HepG2 (cell line): Measurements from ENCODE around the gene DRC3. TPM values are rescaled to one million over a fixed set of nuclear protein-coding genes. Genes with fewer than 3 reads are reported as not detected.

Source experiments
- ATAC-seq: fragments of 200-7000 bp; cut with Tn5 transposase; 3 replicates; pipeline ENCODE4 v1.9.1; 2020; ENCODE audit warnings: mild to moderate bottlenecking, moderate library complexity
- BruUV-seq: library from RNA; stranded (reverse); fragments of 400-500 nt; replicated peaks from 2 replicates; lab custom pipeline; 2021; lab: Mats Ljungman, UMichigan
- CTCF ChIA-PET: fragments of 300-600 bp; formaldehyde crosslinking; extraction: SDS; loops from one replicate; lab custom pipeline; 2021; ENCODE audit warnings: low total read pairs, inconsistent platforms, low intra/inter-chr PET ratio; lab: Yijun Ruan, JAX
- POLR2A ChIA-PET: fragments of 350-600 bp; sonication (Branson Sonifier 250); formaldehyde crosslinking; loops from one replicate; lab custom pipeline; 2020; ENCODE audit warnings: antibody characterized with exemption, inconsistent platforms; lab: Yijun Ruan, JAX
- DNase-seq: peaks from one replicate; pipeline ENCODE4 v3.0.0-alpha.2; 2015; ENCODE audit warnings: low spot score
- FAIRE-seq: peaks from 3 replicates; lab custom pipeline; 2011; peaks lifted over from hg19 to GRCh38; lab: Jason Lieb, UNC
- H2AFZ ChIP-seq: one replicate; pipeline ENCODE4 v1.6.1; 2011; ENCODE audit warnings: low read length, inconsistent platforms
- H3K27ac ChIP-seq: fragments of 300-600 bp; 3 replicates; pipeline ENCODE4 v1.8.0; 2011; ENCODE audit warnings: mixed run types, mild to moderate bottlenecking, mixed read lengths, low read length, inconsistent platforms; ENCODE audit not compliant: insufficient read depth; ENCODE audit errors: extremely low read length
- H3K27me3 ChIP-seq, 2 experiments: fragments of 200-600 bp in 1 of 2; 2 replicates in 1 of 2; 3 replicates in 1 of 2; pipeline versions ENCODE4 v1.6.0 to v1.8.0; 2011; ENCODE audit warnings: low read length in 2 of 2, mild to moderate bottlenecking in 2 of 2, moderate library complexity in 2 of 2, inconsistent platforms in 1 of 2; ENCODE audit not compliant: insufficient read depth in 2 of 2, control insufficient read depth in 1 of 2
- H3K36me3 ChIP-seq, 2 experiments: fragments of 200-600 bp in 1 of 2; replicated peaks in 1 of 2; 2 replicates in 1 of 2; 3 replicates in 1 of 2; pipeline versions ENCODE4 v1.5.1 to v1.8.0; 2011; ENCODE audit warnings: low read length in 2 of 2, inconsistent platforms in 1 of 2; ENCODE audit not compliant: insufficient read depth in 2 of 2, control insufficient read depth in 1 of 2
- H3K4me1 ChIP-seq: 2 replicates; pipeline ENCODE4 v1.5.1; 2012; ENCODE audit warnings: low read length, inconsistent platforms; ENCODE audit not compliant: insufficient read depth
- H3K4me2 ChIP-seq: 2 replicates; pipeline ENCODE4 v1.6.0; 2011; ENCODE audit warnings: low read depth, low read length, inconsistent platforms
- H3K4me3 ChIP-seq, 3 experiments: fragments of 200-600 bp in 1 of 3; sonication (generic), shearing (Covaris generic) in 1 of 3; replicated peaks in 1 of 3; 2 replicates each; pipeline ENCODE4 v1.5.1; 2011 to 2016; ENCODE audit warnings: low read length in 3 of 3, inconsistent platforms in 2 of 3, low read depth in 2 of 3, mild to moderate bottlenecking in 2 of 3, control low read depth in 1 of 3, mixed read lengths in 1 of 3; ENCODE audit not compliant: insufficient read depth in 1 of 3
- H3K79me2 ChIP-seq: one replicate; pipeline ENCODE4 v1.6.1; 2011; ENCODE audit warnings: low read length, inconsistent platforms; ENCODE audit not compliant: insufficient read depth
- H3K9ac ChIP-seq: 2 replicates; pipeline ENCODE4 v1.6.0; 2011; ENCODE audit warnings: mild to moderate bottlenecking, low read depth, low read length, inconsistent platforms; ENCODE audit not compliant: insufficient read depth
- H3K9me3 ChIP-seq: 2 replicates; pipeline ENCODE4 v1.5.1; 2012; ENCODE audit warnings: mild to moderate bottlenecking, low read length
- H4K20me1 ChIP-seq: 2 replicates; pipeline ENCODE4 v1.6.0; 2011; ENCODE audit warnings: inconsistent platforms, mild to moderate bottlenecking, low read length, moderate library complexity; ENCODE audit not compliant: insufficient read depth
- AGO2 ChIP-seq: fragments of 200-400 bp; formaldehyde crosslinking; optimal IDR thresholded peaks from 2 replicates; pipeline ENCODE3; 2017; ENCODE audit warnings: mild to moderate bottlenecking, low read depth, low read length, moderate library complexity
- ESRRA ChIP-seq: sonication (generic); formaldehyde crosslinking; IDR thresholded peaks from 2 replicates; pipeline ENCODE4 v1.5.1; 2020; ENCODE audit warnings: mild to moderate bottlenecking, low read depth, missing genetic modification reagents
- HIVEP1 ChIP-seq: sonication (generic); formaldehyde crosslinking; IDR thresholded peaks from 2 replicates; pipeline ENCODE4 v1.4.0; 2020; ENCODE audit warnings: mild to moderate bottlenecking, missing genetic modification reagents
- RAD21 ChIP-seq: fragments of 450-650 bp; formaldehyde crosslinking; IDR thresholded peaks from 2 replicates; pipeline ENCODE4 v1.5.0; 2020; ENCODE audit warnings: mild to moderate bottlenecking
- ZNF383 ChIP-seq: sonication (generic); formaldehyde crosslinking; IDR thresholded peaks from 2 replicates; pipeline ENCODE4 v1.4.0; 2020; ENCODE audit warnings: missing genetic modification reagents, mild to moderate bottlenecking, borderline replicate concordance
- ZNF570 ChIP-seq: sonication (generic); formaldehyde crosslinking; IDR thresholded peaks from 2 replicates; pipeline ENCODE4 v1.4.0; 2020; ENCODE audit warnings: mild to moderate bottlenecking, missing genetic modification reagents, borderline replicate concordance
- ZZZ3 ChIP-seq: sonication (generic); formaldehyde crosslinking; IDR thresholded peaks from 2 replicates; pipeline ENCODE4 v1.4.0; 2020; ENCODE audit warnings: missing genetic modification reagents, mild to moderate bottlenecking, borderline replicate concordance
- WGBS: methylation state at CpG from one replicate; pipeline ENCODE4 v1.1.6; 2017; ENCODE audit warnings: low lambda C conversion rate; 5-methylcytosine and 5-hydroxymethylcytosine counted together
- in situ Hi-C: cut with HindIII; loops from 2 replicates; pipeline ENCODE4 v1.10.0; 2017; ENCODE audit warnings: low pct_unique_long_range_greater_than_20kb; ENCODE audit not compliant: extremely low pct_ligation_motif_present
- intact Hi-C: fragments of 100-400 bp; cut with micrococcal nuclease; formaldehyde crosslinking; loops from one replicate; pipeline ENCODE4 v1.10.0; 2022; ENCODE audit not compliant: unreplicated experiment
- polyA plus RNA-seq, 8 experiments: library from polyadenylated mRNA; depleted of rRNA in 3 of 8; stranded (reverse) in 7 of 8; unstranded in 1 of 8; fragments of >200 nt; fragmentation: Illumina TruSeq in 4 of 8; extraction: Trizol in 4 of 8; gene quantifications; 2 replicates each; pipeline versions ENCODE4 v1.2.1 to v1.2.3, GENCODE V29; 2011 to 2016; ENCODE audit warnings: low read depth in 4 of 8, missing spikeins in 1 of 8, mixed read lengths in 1 of 8; ENCODE audit not compliant: insufficient read depth in 1 of 8
- total RNA-seq, 5 experiments: library from RNA; depleted of rRNA; stranded (reverse); fragments of >200 nt; fragmentation: Illumina TruSeq; extraction: Trizol; gene quantifications; 2 replicates each; pipeline ENCODE4 v1.2.3, GENCODE V29; 2016; ENCODE audit warnings: low read depth in 1 of 5
- TF ChIP-seq, protein P1 (sequence below): sonication (generic); formaldehyde crosslinking; IDR thresholded peaks from 2 replicates; pipeline ENCODE4 v1.4.0; 2020; ENCODE audit warnings: missing genetic modification reagents

DRC3 gene
- total and polyA plus RNA-seq, 2 of the 13 experiments (the other 11 are each of a cell fraction or from before 2014, with no cell fraction given): 0.53 to 0.87 TPM

DNA sequence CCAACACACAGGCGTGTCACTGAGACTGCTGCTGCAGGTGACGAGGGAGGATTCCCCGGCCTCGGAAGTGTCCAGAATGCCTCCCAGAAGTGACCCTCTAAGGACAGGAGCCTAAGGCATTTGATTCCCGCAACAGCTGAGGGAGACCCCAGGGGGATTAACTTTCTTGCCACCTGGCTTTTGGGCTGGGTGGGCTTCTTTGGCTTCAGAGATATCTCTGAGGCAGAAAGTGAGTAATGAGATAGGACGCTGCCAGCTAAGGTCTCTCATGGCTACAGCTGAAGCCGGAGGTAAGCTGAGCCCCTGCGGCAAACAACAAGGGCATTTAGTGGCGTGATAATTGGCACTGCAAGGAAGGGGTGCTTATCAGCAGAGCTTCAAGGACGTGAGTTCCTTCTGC, 17.0 kb downstream of the DRC3 start:
- peaks cover 7% of the 10 kb centered on the region for H3K4me1 ChIP-seq
- no peak for DNase-seq
- in situ Hi-C loops: loop anchor here (5.0 kb wide), 1 partner anchor 38 kb away; no protein-coding TSS in a partner anchor
- WGBS: 44% methylated on average over 5 of the region's 10 CpGs
- H3K9me3 ChIP-seq: no peaks in the 10 kb centered on the region
- H3K27ac ChIP-seq: no peak overlapping the region
- no peak overlapping the region for H2AFZ ChIP-seq
- intact Hi-C loops: no loop called here
- no peak overlapping the region; the same call in 1 of the 2 replicates for H3K4me2 ChIP-seq
- H3K79me2 ChIP-seq: no peaks in the 10 kb centered on the region
- H3K27me3 ChIP-seq: peaks cover 0 to 22% of the 10 kb centered on the region in 2 experiments; a peak in 3 of 5 replicates
- CTCF ChIA-PET: no interaction called here
- no peaks in the 10 kb centered on the region for H4K20me1 ChIP-seq
- POLR2A ChIA-PET: no interaction called here
- H3K4me3 ChIP-seq: no peak overlapping the region
- no peak overlapping the region for H3K9ac ChIP-seq
- TF ChIP-seq AGO2: no peak
- TF ChIP-seq ZNF383 (CRISPR knock-in tag): no peak
- TF ChIP-seq RAD21 (CRISPR knock-in tag): no peak
- TF ChIP-seq ESRRA (CRISPR knock-in tag): no peak
- TF ChIP-seq HIVEP1 (CRISPR knock-in tag): no peak
- TF ChIP-seq, protein P1, sequence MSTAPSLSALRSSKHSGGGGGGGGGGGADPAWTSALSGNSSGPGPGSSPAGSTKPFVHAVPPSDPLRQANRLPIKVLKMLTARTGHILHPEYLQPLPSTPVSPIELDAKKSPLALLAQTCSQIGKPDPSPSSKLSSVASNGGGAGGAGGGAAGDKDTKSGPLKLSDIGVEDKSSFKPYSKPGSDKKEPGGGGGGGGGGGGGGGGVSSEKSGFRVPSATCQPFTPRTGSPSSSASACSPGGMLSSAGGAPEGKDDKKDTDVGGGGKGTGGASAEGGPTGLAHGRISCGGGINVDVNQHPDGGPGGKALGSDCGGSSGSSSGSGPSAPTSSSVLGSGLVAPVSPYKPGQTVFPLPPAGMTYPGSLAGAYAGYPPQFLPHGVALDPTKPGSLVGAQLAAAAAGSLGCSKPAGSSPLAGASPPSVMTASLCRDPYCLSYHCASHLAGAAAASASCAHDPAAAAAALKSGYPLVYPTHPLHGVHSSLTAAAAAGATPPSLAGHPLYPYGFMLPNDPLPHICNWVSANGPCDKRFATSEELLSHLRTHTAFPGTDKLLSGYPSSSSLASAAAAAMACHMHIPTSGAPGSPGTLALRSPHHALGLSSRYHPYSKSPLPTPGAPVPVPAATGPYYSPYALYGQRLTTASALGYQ (CRISPR knock-in tag): no peak
- no peak for TF ChIP-seq ZNF570 (CRISPR knock-in tag)
- TF ChIP-seq ZZZ3: no peak
- no peaks in the 10 kb centered on the region for H3K36me3 ChIP-seq
- no peak for ATAC-seq
- FAIRE-seq: no peak
- BruUV-seq: no TSS peak
